ENCODE results near the gene CADM1. TPM values are rescaled to one million over a fixed set of nuclear protein-coding genes. Genes with fewer than 3 reads are reported as not detected.

CADM1 gene
- total RNA-seq, 2 donors from 2014 or later, result 49.6 to 137 TPM

GRCh38 chr11:115425250-115425649 lies 79.0 kb downstream of the CADM1 start:
- DNase-seq (ENCODE audit: low spot score), result no peak
- no peak overlapping the region for H3K4me3 ChIP-seq
- TF ChIP-seq POLR2A (IDR thresholded peaks at IDR 0.05) (no peak), CTCF (IDR thresholded peaks at IDR 0.05) (no peak), POLR2AphosphoS5 (IDR thresholded peaks at IDR 0.05) (no peak)
- H3K36me3 ChIP-seq, result no peaks in the 10 kb centered on the region
- H3K4me1 ChIP-seq (replicated peaks), result peaks cover 1% of the 10 kb centered on the region
- H3K27ac ChIP-seq, result no peak overlapping the region
- H3K27me3 ChIP-seq (replicated peaks; ENCODE audit: insufficient read depth), result no peaks in the 10 kb centered on the region
- 92% methylated on average over 5 of the region's 5 CpGs for WGBS
- no peaks in the 10 kb centered on the region for H3K9me3 ChIP-seq
- intact Hi-C loops (cut with DNase I), result no loop called here

GRCh38 chr11:115423728-115424459 lies 80.3 kb downstream of the CADM1 start:
- no peak overlapping the region for H3K4me3 ChIP-seq
- intact Hi-C loops (cut with DNase I), result no loop called here
- H3K9me3 ChIP-seq, result no peaks in the 10 kb centered on the region
- no peaks in the 10 kb centered on the region for H3K27me3 ChIP-seq (replicated peaks; ENCODE audit: insufficient read depth)
- no peaks in the 10 kb centered on the region for H3K36me3 ChIP-seq
- peaks cover 3% of the 10 kb centered on the region for H3K4me1 ChIP-seq (replicated peaks)
- no peak overlapping the region for H3K27ac ChIP-seq
- no peak for DNase-seq (ENCODE audit: low spot score)
- no peak for TF ChIP-seq CTCF (IDR thresholded peaks at IDR 0.05)
- 75% methylated on average over 7 of the region's 7 CpGs for WGBS

- DNase-seq (ENCODE audit: low spot score), result no peak
- TF ChIP-seq CTCF (IDR thresholded peaks at IDR 0.05) (no peak), POLR2A (IDR thresholded peaks at IDR 0.05) (no peak), POLR2AphosphoS5 (IDR thresholded peaks at IDR 0.05) (no peak)
- H3K27ac ChIP-seq, result no peak overlapping the region
- 58% methylated on average over 6 of the region's 6 CpGs for WGBS
- no peaks in the 10 kb centered on the region for H3K36me3 ChIP-seq
- H3K4me3 ChIP-seq, result no peak overlapping the region
- no peaks in the 10 kb centered on the region for H3K27me3 ChIP-seq (replicated peaks; ENCODE audit: insufficient read depth)
- H3K9me3 ChIP-seq, result no peaks in the 10 kb centered on the region
- intact Hi-C loops (cut with DNase I), result no loop called here
- H3K4me1 ChIP-seq (replicated peaks), result peaks cover 3% of the 10 kb centered on the region
These were observed 82.1 kb downstream of the CADM1 start for GRCh38 chr11:115421992-115422689.

GRCh38 chr11:115421352-115421991 lies 82.7 kb downstream of the CADM1 start:
- H3K4me3 ChIP-seq, result no peak overlapping the region
- H3K27ac ChIP-seq, result no peak overlapping the region
- H3K9me3 ChIP-seq, result no peaks in the 10 kb centered on the region
- H3K36me3 ChIP-seq, result no peaks in the 10 kb centered on the region
- no peaks in the 10 kb centered on the region for H3K27me3 ChIP-seq (replicated peaks; ENCODE audit: insufficient read depth)
- intact Hi-C loops (cut with DNase I), result no loop called here
- DNase-seq (ENCODE audit: low spot score), result no peak
- peaks cover 3% of the 10 kb centered on the region for H3K4me1 ChIP-seq (replicated peaks)
- WGBS, result 57% methylated on average over 9 of the region's 9 CpGs
- TF ChIP-seq POLR2A (IDR thresholded peaks at IDR 0.05) (no peak), CTCF (IDR thresholded peaks at IDR 0.05) (no peak), POLR2AphosphoS5 (IDR thresholded peaks at IDR 0.05) (no peak)

Data from prostate gland (tissue), 2 donors.